Astrocyte (in vitro differentiated cells and primary cell): Measurements from ENCODE around the gene NR1H2. TPM values are rescaled to one million over a fixed set of nuclear protein-coding genes. Genes with fewer than 3 reads are reported as not detected.

Experiments
- DNase-seq: peaks from one replicate; pipeline ENCODE4 v3.0.0-alpha.2; 2010; ENCODE audit warnings: low read depth
- FAIRE-seq: peaks from 2 replicates; lab custom pipeline; 2011; peaks lifted over from hg19 to GRCh38; lab: Jason Lieb, UNC
- H2AFZ ChIP-seq: 2 replicates; pipeline ENCODE4 v1.6.0; 2012; ENCODE audit warnings: low read depth, low read length, inconsistent platforms
- H3K27ac ChIP-seq: 2 replicates; pipeline ENCODE4 v1.5.1; 2011; ENCODE audit warnings: low read depth, low read length, inconsistent platforms
- H3K27me3 ChIP-seq: 2 replicates; pipeline ENCODE4 v1.6.0; 2011; ENCODE audit warnings: low read length, inconsistent platforms; ENCODE audit not compliant: insufficient read depth
- H3K36me3 ChIP-seq: 2 replicates; pipeline ENCODE4 v1.5.1; 2011; ENCODE audit warnings: low read length, inconsistent platforms; ENCODE audit not compliant: insufficient read depth
- H3K4me1 ChIP-seq: 2 replicates; pipeline ENCODE4 v1.5.1; 2011; ENCODE audit warnings: low read length, inconsistent platforms; ENCODE audit not compliant: insufficient read depth
- H3K4me2 ChIP-seq: 2 replicates; pipeline ENCODE4 v1.6.0; 2012; ENCODE audit warnings: low read length, inconsistent platforms
- H3K4me3 ChIP-seq: 2 replicates; pipeline ENCODE4 v1.5.1; 2011; ENCODE audit warnings: low read depth, mild to moderate bottlenecking, low read length, inconsistent platforms; ENCODE audit not compliant: insufficient read depth
- H3K79me2 ChIP-seq: 2 replicates; pipeline ENCODE4 v1.6.0; 2012; ENCODE audit warnings: mild to moderate bottlenecking, low read length, inconsistent platforms; ENCODE audit not compliant: insufficient read depth
- H3K9ac ChIP-seq: 2 replicates; pipeline ENCODE4 v1.6.0; 2012; ENCODE audit warnings: mild to moderate bottlenecking, low read length, inconsistent platforms
- H3K9me3 ChIP-seq: 2 replicates; pipeline ENCODE4 v1.5.1; 2012; ENCODE audit warnings: low read depth, mild to moderate bottlenecking, low read length, inconsistent platforms; ENCODE audit not compliant: insufficient read depth
- H4K20me1 ChIP-seq: 2 replicates; pipeline ENCODE4 v1.6.0; 2012; ENCODE audit warnings: low read length, inconsistent platforms; ENCODE audit not compliant: insufficient read depth
- H3K27ac Mint-ChIP-seq: one replicate; pipeline ENCODE4 v1.8.0; 2021; ENCODE audit warnings: mild to moderate bottlenecking, mixed read lengths; ENCODE audit not compliant: unreplicated experiment
- H3K27me3 Mint-ChIP-seq: one replicate; pipeline ENCODE4 v1.8.0; 2021; ENCODE audit warnings: low read depth, mixed read lengths; ENCODE audit not compliant: unreplicated experiment
- H3K36me3 Mint-ChIP-seq: one replicate; pipeline ENCODE4 v1.8.0; 2021; ENCODE audit warnings: low read depth, mixed read lengths; ENCODE audit not compliant: unreplicated experiment
- H3K4me1 Mint-ChIP-seq: one replicate; pipeline ENCODE4 v1.8.0; 2021; ENCODE audit warnings: low read depth, mixed read lengths; ENCODE audit not compliant: unreplicated experiment
- H3K4me3 Mint-ChIP-seq: one replicate; pipeline ENCODE4 v1.8.0; 2021; ENCODE audit warnings: mild to moderate bottlenecking, moderate library complexity, mixed read lengths; ENCODE audit not compliant: unreplicated experiment
- H3K9me3 Mint-ChIP-seq: one replicate; pipeline ENCODE4 v1.8.0; 2021; ENCODE audit warnings: mild to moderate bottlenecking, mixed read lengths; ENCODE audit not compliant: unreplicated experiment
- CTCF ChIP-seq: IDR thresholded peaks from 2 replicates; pipeline ENCODE4 v1.5.1; 2011; ENCODE audit warnings: low read depth, mild to moderate bottlenecking, inconsistent platforms, low read length, moderate library complexity; ENCODE audit not compliant: insufficient read depth
- EZH2 ChIP-seq: IDR thresholded peaks from 2 replicates; pipeline ENCODE4 v1.6.1; 2012; ENCODE audit warnings: mild to moderate bottlenecking, low read length, inconsistent platforms; ENCODE audit not compliant: insufficient read depth
- total RNA-seq: library from RNA; stranded (reverse); gene quantifications from 2 replicates; pipeline ENCODE4 v1.2.1, GENCODE V29; 2021

NR1H2 gene
- total RNA-seq, 1 donor from 2014 or later: 33.4 TPM

- Mint-ChIP-seq H3K27me3 (no peaks in the 10 kb centered on the region), H3K27ac (no peak overlapping the region), H3K4me1 (no peaks in the 10 kb centered on the region), H3K4me3 (no peak overlapping the region), H3K9me3 (peaks cover 2% of the 10 kb centered on the region), H3K36me3 (peaks cover 4% of the 10 kb centered on the region)
- Histone ChIP-seq H3K9ac (no peak overlapping the region), H3K4me2 (no peak overlapping the region), H3K4me1 (no peaks in the 10 kb centered on the region), H4K20me1 (no peaks in the 10 kb centered on the region), H3K9me3 (no peaks in the 10 kb centered on the region), H3K27me3 (peaks cover 3% of the 10 kb centered on the region), H2AFZ (no peak overlapping the region), H3K36me3 (no peaks in the 10 kb centered on the region), H3K27ac (no peak overlapping the region), H3K79me2 (no peaks in the 10 kb centered on the region), H3K4me3 (no peak overlapping the region)
- DNase-seq (no peak), FAIRE-seq (no peak)
- TF ChIP-seq CTCF: no peak
- TF ChIP-seq EZH2: no peak
Measured at GRCh38 chr19:50413096-50413495, 36.8 kb downstream of the NR1H2 start.

- no peak overlapping the region for H3K27ac ChIP-seq
- H3K4me3 ChIP-seq: no peak overlapping the region
- no peaks in the 10 kb centered on the region for H3K9me3 ChIP-seq
- no peaks in the 10 kb centered on the region for H3K4me1 ChIP-seq
- no peaks in the 10 kb centered on the region for H3K79me2 ChIP-seq
- H3K36me3 Mint-ChIP-seq: peaks cover 4% of the 10 kb centered on the region
- peaks cover 4% of the 10 kb centered on the region for H3K27me3 ChIP-seq
- no peak for FAIRE-seq
- no peaks in the 10 kb centered on the region for H4K20me1 ChIP-seq
- H3K36me3 ChIP-seq: no peaks in the 10 kb centered on the region
- H3K4me1 Mint-ChIP-seq: no peaks in the 10 kb centered on the region
- no peak for DNase-seq
- H2AFZ ChIP-seq: no peak overlapping the region
- peaks cover 2% of the 10 kb centered on the region for H3K9me3 Mint-ChIP-seq
- TF ChIP-seq EZH2: no peak
- no peak for TF ChIP-seq CTCF
- no peak overlapping the region for H3K27ac Mint-ChIP-seq
- H3K27me3 Mint-ChIP-seq: peaks cover 4% of the 10 kb centered on the region
- no peak overlapping the region for H3K4me2 ChIP-seq
- no peak overlapping the region for H3K4me3 Mint-ChIP-seq
- no peak overlapping the region for H3K9ac ChIP-seq
Measured at GRCh38 chr19:50413531-50413930, 37.3 kb downstream of the NR1H2 start.

GRCh38 chr19:50414864-50415660 lies 38.8 kb downstream of the NR1H2 start:
- Histone ChIP-seq H3K4me2 (no peak overlapping the region), H4K20me1 (no peaks in the 10 kb centered on the region), H3K9me3 (no peaks in the 10 kb centered on the region), H3K9ac (no peak overlapping the region), H3K4me3 (no peak overlapping the region), H3K79me2 (no peaks in the 10 kb centered on the region), H3K4me1 (no peaks in the 10 kb centered on the region), H2AFZ (no peak overlapping the region), H3K27ac (no peak overlapping the region), H3K36me3 (no peaks in the 10 kb centered on the region), H3K27me3 (peaks cover 16% of the 10 kb centered on the region)
- no peaks in the 10 kb centered on the region for H3K4me1 Mint-ChIP-seq
- no peak overlapping the region for H3K27ac Mint-ChIP-seq
- peaks cover 4% of the 10 kb centered on the region for H3K36me3 Mint-ChIP-seq
- peak; percentile 12 for DNase-seq
- no peak overlapping the region for H3K4me3 Mint-ChIP-seq
- FAIRE-seq: no peak
- H3K27me3 Mint-ChIP-seq: peaks cover 14% of the 10 kb centered on the region
- H3K9me3 Mint-ChIP-seq: peaks cover 2% of the 10 kb centered on the region
- TF ChIP-seq CTCF (peak; percentile 49), EZH2 (no peak)
